PFSK-1 (cell line): ENCODE data around the gene FAF1.

Experiments
- POLR2AphosphoS5 ChIP-seq: IDR thresholded peaks from 2 replicates; pipeline ENCODE4 v1.6.1; 2012; ENCODE audit warnings: low read depth, mild to moderate bottlenecking, control low read depth, low read length, moderate library complexity
- REST ChIP-seq, 2 experiments: IDR thresholded peaks; 2 replicates each; pipeline versions ENCODE4 v1.6.1 to v1.8.0; 2011 to 2012; ENCODE audit warnings: low read depth in 2 of 2, low read length in 2 of 2, control low read depth in 1 of 2, inconsistent platforms in 1 of 2, mild to moderate bottlenecking in 1 of 2, moderate library complexity in 1 of 2; ENCODE audit not compliant: insufficient read depth in 1 of 2
- SIN3A ChIP-seq: IDR thresholded peaks from 2 replicates; pipeline ENCODE4 v1.6.1; 2012; ENCODE audit warnings: mild to moderate bottlenecking, low read length, moderate library complexity, borderline replicate concordance; ENCODE audit not compliant: insufficient read depth
- TAF1 ChIP-seq: IDR thresholded peaks from 2 replicates; pipeline ENCODE4 v1.6.1; 2012; ENCODE audit warnings: low read length, control low read depth, borderline replicate concordance; ENCODE audit not compliant: insufficient read depth

- TF ChIP-seq POLR2AphosphoS5 (no peak), TAF1 (no peak), REST (IDR thresholded peaks at IDR 0.05; ENCODE audit: insufficient read depth in 1 of 2, low read depth in 2 of 2, low read length in 2 of 2) (no peak), SIN3A (no peak)
Observed at GRCh38 chr1:50705699-50706098, 254.4 kb downstream of the FAF1 start.
